SK-N-SH (cell line): ENCODE measurements around the gene MCTP1.

Experiments
- CHD2 ChIP-seq: fragments of 150-350 bp; IDR thresholded peaks from 2 replicates; pipeline ENCODE4 v1.6.1; 2018; ENCODE audit warnings: low read length; ENCODE audit not compliant: partially characterized antibody
- MXI1 ChIP-seq: IDR thresholded peaks from 2 replicates; pipeline ENCODE4 v1.6.1; 2012; ENCODE audit warnings: mild to moderate bottlenecking, low read depth, low read length, improper control_type of control experiment
- NFIC ChIP-seq: IDR thresholded peaks from 2 replicates; pipeline ENCODE4 v1.4.0; 2012; ENCODE audit warnings: borderline replicate concordance
- RCOR1 ChIP-seq: fragments of 150-350 bp; IDR thresholded peaks from 2 replicates; pipeline ENCODE4 v1.6.1; 2017; ENCODE audit warnings: antibody characterized with exemption, low read length
- TEAD4 ChIP-seq: IDR thresholded peaks from 2 replicates; pipeline ENCODE4 v1.4.0; 2012; ENCODE audit warnings: mild to moderate bottlenecking, borderline replicate concordance; ENCODE audit not compliant: insufficient read depth
- TF ChIP-seq, protein P1 (sequence below): IDR thresholded peaks from 2 replicates; pipeline ENCODE4 v1.6.1; 2012; ENCODE audit warnings: mild to moderate bottlenecking, low read depth, low read length, moderate library complexity
- TF ChIP-seq, protein P2 (sequence below): fragments of 200-600 bp; sonication (generic); IDR thresholded peaks from 2 replicates; pipeline ENCODE4 v1.6.1; 2017; ENCODE audit warnings: antibody characterized with exemption, mild to moderate bottlenecking, moderate library complexity
- TF ChIP-seq, protein P3 (sequence below): IDR thresholded peaks from 2 replicates; pipeline ENCODE4 v1.4.0; 2012; ENCODE audit warnings: low read depth, borderline replicate concordance

DNA sequence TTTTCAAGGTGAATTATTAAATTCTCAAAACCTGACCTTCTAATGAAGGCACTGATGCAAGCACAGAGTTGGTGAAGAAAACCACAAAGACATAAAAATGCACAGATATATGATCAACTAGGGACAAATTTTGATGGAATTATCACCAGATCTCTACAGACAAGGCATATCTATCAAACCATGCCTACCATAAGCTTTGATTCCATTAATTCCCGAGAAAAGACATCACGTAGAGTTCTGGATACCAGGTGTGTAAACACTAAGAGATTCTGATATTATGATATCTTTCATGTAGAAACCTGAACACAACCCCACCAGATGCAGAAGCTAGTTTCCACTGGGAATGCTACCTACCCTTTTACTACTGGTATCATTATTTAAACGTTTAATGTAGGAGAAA is 525.9 kb downstream of the MCTP1 start:
- TF ChIP-seq TEAD4, result no peak
- no peak for TF ChIP-seq NFIC
- TF ChIP-seq, protein P1, sequence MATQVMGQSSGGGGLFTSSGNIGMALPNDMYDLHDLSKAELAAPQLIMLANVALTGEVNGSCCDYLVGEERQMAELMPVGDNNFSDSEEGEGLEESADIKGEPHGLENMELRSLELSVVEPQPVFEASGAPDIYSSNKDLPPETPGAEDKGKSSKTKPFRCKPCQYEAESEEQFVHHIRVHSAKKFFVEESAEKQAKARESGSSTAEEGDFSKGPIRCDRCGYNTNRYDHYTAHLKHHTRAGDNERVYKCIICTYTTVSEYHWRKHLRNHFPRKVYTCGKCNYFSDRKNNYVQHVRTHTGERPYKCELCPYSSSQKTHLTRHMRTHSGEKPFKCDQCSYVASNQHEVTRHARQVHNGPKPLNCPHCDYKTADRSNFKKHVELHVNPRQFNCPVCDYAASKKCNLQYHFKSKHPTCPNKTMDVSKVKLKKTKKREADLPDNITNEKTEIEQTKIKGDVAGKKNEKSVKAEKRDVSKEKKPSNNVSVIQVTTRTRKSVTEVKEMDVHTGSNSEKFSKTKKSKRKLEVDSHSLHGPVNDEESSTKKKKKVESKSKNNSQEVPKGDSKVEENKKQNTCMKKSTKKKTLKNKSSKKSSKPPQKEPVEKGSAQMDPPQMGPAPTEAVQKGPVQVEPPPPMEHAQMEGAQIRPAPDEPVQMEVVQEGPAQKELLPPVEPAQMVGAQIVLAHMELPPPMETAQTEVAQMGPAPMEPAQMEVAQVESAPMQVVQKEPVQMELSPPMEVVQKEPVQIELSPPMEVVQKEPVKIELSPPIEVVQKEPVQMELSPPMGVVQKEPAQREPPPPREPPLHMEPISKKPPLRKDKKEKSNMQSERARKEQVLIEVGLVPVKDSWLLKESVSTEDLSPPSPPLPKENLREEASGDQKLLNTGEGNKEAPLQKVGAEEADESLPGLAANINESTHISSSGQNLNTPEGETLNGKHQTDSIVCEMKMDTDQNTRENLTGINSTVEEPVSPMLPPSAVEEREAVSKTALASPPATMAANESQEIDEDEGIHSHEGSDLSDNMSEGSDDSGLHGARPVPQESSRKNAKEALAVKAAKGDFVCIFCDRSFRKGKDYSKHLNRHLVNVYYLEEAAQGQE, result no peak
- TF ChIP-seq, protein P2, sequence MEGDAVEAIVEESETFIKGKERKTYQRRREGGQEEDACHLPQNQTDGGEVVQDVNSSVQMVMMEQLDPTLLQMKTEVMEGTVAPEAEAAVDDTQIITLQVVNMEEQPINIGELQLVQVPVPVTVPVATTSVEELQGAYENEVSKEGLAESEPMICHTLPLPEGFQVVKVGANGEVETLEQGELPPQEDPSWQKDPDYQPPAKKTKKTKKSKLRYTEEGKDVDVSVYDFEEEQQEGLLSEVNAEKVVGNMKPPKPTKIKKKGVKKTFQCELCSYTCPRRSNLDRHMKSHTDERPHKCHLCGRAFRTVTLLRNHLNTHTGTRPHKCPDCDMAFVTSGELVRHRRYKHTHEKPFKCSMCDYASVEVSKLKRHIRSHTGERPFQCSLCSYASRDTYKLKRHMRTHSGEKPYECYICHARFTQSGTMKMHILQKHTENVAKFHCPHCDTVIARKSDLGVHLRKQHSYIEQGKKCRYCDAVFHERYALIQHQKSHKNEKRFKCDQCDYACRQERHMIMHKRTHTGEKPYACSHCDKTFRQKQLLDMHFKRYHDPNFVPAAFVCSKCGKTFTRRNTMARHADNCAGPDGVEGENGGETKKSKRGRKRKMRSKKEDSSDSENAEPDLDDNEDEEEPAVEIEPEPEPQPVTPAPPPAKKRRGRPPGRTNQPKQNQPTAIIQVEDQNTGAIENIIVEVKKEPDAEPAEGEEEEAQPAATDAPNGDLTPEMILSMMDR, result no peak
- TF ChIP-seq, protein P3, sequence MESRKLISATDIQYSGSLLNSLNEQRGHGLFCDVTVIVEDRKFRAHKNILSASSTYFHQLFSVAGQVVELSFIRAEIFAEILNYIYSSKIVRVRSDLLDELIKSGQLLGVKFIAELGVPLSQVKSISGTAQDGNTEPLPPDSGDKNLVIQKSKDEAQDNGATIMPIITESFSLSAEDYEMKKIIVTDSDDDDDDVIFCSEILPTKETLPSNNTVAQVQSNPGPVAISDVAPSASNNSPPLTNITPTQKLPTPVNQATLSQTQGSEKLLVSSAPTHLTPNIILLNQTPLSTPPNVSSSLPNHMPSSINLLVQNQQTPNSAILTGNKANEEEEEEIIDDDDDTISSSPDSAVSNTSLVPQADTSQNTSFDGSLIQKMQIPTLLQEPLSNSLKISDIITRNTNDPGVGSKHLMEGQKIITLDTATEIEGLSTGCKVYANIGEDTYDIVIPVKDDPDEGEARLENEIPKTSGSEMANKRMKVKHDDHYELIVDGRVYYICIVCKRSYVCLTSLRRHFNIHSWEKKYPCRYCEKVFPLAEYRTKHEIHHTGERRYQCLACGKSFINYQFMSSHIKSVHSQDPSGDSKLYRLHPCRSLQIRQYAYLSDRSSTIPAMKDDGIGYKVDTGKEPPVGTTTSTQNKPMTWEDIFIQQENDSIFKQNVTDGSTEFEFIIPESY, result no peak
- TF ChIP-seq MXI1, result no peak
- no peak for TF ChIP-seq CHD2
- TF ChIP-seq RCOR1, result no peak
